Stimulated activated naive B cell treated with anti-CD40 and anti-IgM and Interleukin-4, amounts not matched to agents 10 μg/mL and 1 μg/mL and 100 μg/mL, for 72 hours (primary cell): Measurements from ENCODE around the gene KLB.

Source experiments
- ATAC-seq, 2 donors: fragments of 150-1000 bp; cut with Tn5 transposase; replicated peaks; 2 replicates each; pipeline ENCODE4 v1.10.0; 2021; ENCODE audit warnings: moderate library complexity in 1 of 2
- DNase-seq: peaks from one replicate; pipeline ENCODE4 v3.0.0; 2021
- H3K27ac Mint-ChIP-seq: one replicate; pipeline ENCODE4 v1.8.0; 2022; ENCODE audit warnings: mild to moderate bottlenecking, mixed read lengths
- H3K27me3 Mint-ChIP-seq, 2 donors: one replicate each; pipeline ENCODE4 v1.8.0; 2022; ENCODE audit warnings: mixed read lengths in 2 of 2
- H3K36me3 Mint-ChIP-seq, 2 donors: one replicate each; pipeline ENCODE4 v1.8.0; 2022; ENCODE audit warnings: mixed read lengths in 2 of 2, mild to moderate bottlenecking in 1 of 2
- H3K4me1 Mint-ChIP-seq, 2 donors: one replicate each; pipeline ENCODE4 v1.8.0; 2022; ENCODE audit warnings: mixed read lengths in 2 of 2, mild to moderate bottlenecking in 1 of 2
- H3K4me3 Mint-ChIP-seq, 2 donors: one replicate each; pipeline ENCODE4 v1.8.0; 2022; ENCODE audit warnings: mild to moderate bottlenecking in 2 of 2, mixed read lengths in 2 of 2, moderate library complexity in 1 of 2
- H3K9me3 Mint-ChIP-seq, 2 donors: one replicate each; pipeline ENCODE4 v1.8.0; 2022; ENCODE audit warnings: mixed read lengths in 2 of 2, mild to moderate bottlenecking in 1 of 2

The KLB gene

DNA sequence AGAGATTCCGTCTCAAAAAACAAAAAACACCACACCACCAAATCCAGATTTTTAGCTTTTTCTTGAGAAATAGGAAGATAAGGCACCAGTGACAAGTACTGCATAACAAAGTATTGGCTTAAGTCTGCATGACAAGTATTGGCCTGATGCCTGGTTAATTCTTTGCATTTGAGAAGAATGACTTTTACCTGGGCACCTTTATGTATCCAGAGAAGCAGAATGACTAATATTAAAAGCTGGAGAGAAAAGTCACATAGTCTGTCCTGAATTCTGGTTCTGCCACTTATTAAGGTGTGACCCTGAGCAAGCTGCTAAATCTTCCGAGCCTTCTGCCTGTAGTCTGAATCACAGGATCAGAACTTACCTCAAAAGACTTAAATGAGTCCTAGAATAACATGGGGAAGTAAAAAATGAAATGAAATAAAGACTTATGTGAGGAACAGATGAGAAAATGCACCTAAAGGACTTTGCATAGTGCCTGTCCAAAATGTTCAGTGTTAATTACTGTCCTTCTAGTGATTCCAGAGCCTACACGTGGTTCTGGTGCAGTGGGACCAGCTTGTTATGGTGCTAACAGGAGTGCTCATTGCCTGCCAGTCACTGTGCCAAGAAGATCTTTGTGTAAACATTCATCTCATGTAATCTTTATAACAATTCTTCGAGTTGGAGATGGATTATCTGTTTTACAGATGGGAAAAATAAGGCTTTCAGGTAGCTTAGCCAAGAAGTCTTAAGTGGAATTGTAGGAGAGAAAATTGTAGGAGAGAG, 88.9 kb downstream of the KLB start:
- no peak for ATAC-seq
- Mint-ChIP-seq H3K36me3 (peaks cover 4 to 9% of the 10 kb centered on the region in 2 donors), H3K27ac (no peak overlapping the region), H3K27me3 (no peaks in the 10 kb centered on the region), H3K4me3 (no peak overlapping the region), H3K4me1 (no peaks in the 10 kb centered on the region), H3K9me3 (no peaks in the 10 kb centered on the region)
- DNase-seq: no peak

DNA sequence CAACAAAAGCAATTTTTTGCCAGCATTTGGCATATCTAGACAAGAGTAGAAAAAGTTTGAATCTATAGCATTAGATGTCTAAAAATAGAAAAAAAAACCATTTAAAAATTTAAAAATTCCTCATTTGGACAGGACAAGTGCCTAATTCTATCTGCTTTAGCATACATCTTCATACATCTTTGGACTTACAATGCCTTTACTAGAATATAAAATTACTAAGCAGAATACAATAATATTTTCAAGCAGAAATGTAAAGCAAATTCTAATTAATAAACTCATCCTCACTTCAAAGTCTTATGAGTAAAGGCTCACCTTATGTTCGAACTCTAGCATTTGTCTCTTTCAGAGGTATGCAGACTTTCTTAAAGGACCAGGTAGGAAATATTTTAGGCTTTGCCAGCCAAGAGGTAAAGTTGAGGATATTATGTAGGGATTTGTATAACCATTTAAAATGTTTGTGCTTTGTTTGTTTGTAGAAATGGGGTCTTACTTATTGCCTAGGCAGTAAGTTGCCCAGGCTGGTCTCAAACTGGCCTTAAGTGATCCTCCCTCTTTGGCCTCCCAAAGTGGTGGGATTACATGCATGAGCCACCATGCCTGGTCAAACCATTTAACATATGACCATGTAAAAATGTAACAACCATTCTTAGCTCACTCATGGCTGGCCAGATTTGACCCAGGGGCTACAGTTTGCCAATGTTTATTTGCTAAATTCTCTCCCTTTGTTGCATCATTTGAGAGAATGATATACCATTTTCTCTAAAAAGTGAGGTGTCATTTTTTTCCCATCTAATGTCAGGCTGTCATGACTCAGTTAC, 91.4 kb downstream of the KLB start:
- ATAC-seq: no peak

GRCh38 chr4:39498727-39499020, 91.9 kb downstream of the KLB start:
- H3K36me3 Mint-ChIP-seq: peaks cover 18 to 22% of the 10 kb centered on the region in 2 donors
- H3K27me3 Mint-ChIP-seq: no peaks in the 10 kb centered on the region
- no peak overlapping the region for H3K4me3 Mint-ChIP-seq
- H3K27ac Mint-ChIP-seq: no peak overlapping the region
- no peak for ATAC-seq
- H3K4me1 Mint-ChIP-seq: peaks cover 3 to 7% of the 10 kb centered on the region in 2 donors
- no peaks in the 10 kb centered on the region for H3K9me3 Mint-ChIP-seq
- DNase-seq: no peak

More for the DNA sequence above, 91.4 kb downstream of the KLB start:
- Mint-ChIP-seq H3K9me3 (no peaks in the 10 kb centered on the region), H3K27ac (no peak overlapping the region), H3K4me1 (peaks cover 3 to 7% of the 10 kb centered on the region in 2 donors), H3K36me3 (peaks cover 14 to 17% of the 10 kb centered on the region in 2 donors), H3K27me3 (no peaks in the 10 kb centered on the region), H3K4me3 (no peak overlapping the region)
- no peak for DNase-seq
